Ascending aorta (tissue), 2 donors: ENCODE data around the gene USP47. TPM values are rescaled to one million over a fixed set of nuclear protein-coding genes. Genes with fewer than 3 reads are reported as not detected.

Source experiments
- DNase-seq, 2 donors: peaks; one replicate each; pipeline ENCODE4 v3.0.0-alpha.2; 2019; ENCODE audit warnings: low spot score in 2 of 2
- H3K27ac ChIP-seq, 2 donors: fragments of 200-600 bp; sonication (generic); one replicate each; pipeline ENCODE4 v1.5.1; 2016 to 2017; ENCODE audit warnings: mild to moderate bottlenecking in 1 of 2
- H3K27me3 ChIP-seq: fragments of 200-600 bp; sonication (generic); one replicate; pipeline ENCODE4 v1.5.1; 2017
- H3K36me3 ChIP-seq, 2 donors: fragments of 200-600 bp; sonication (generic); one replicate each; pipeline ENCODE4 v1.5.1; 2016
- H3K4me1 ChIP-seq, 2 donors: fragments of 200-600 bp; sonication (generic); one replicate each; pipeline ENCODE4 v1.5.1; 2016 to 2017; ENCODE audit warnings: mild to moderate bottlenecking in 1 of 2
- H3K4me3 ChIP-seq, 2 donors: fragments of 200-600 bp; sonication (generic); one replicate each; pipeline ENCODE4 v1.5.1; 2016 to 2017; ENCODE audit warnings: mild to moderate bottlenecking in 1 of 2
- H3K9me3 ChIP-seq, 2 donors: fragments of 200-600 bp; sonication (generic); one replicate each; pipeline ENCODE4 v1.5.1; 2016
- intact Hi-C: fragments of 100-400 bp; cut with DNase I; formaldehyde crosslinking; loops from one replicate; pipeline ENCODE4 v1.15.1; 2023
- total RNA-seq: library from RNA; depleted of rRNA; stranded (reverse); fragments of >200 nt; gene quantifications from one replicate; pipeline ENCODE4 v1.1.0, GENCODE V29; 2016
- TF ChIP-seq, protein P1 (sequence below), 3 experiments: fragments of 200-600 bp in 2 of 3; fragments of 450-650 bp in 1 of 3; sonication (generic) in 2 of 3; IDR thresholded peaks; one replicate each; pipeline ENCODE4 v1.5.1; 2016 to 2019; ENCODE audit warnings: antibody characterized with exemption in 3 of 3, mild to moderate bottlenecking in 1 of 3, moderate library complexity in 1 of 3

USP47 gene
- total RNA-seq, 1 donor from 2014 or later, result 18.2 TPM

DNA sequence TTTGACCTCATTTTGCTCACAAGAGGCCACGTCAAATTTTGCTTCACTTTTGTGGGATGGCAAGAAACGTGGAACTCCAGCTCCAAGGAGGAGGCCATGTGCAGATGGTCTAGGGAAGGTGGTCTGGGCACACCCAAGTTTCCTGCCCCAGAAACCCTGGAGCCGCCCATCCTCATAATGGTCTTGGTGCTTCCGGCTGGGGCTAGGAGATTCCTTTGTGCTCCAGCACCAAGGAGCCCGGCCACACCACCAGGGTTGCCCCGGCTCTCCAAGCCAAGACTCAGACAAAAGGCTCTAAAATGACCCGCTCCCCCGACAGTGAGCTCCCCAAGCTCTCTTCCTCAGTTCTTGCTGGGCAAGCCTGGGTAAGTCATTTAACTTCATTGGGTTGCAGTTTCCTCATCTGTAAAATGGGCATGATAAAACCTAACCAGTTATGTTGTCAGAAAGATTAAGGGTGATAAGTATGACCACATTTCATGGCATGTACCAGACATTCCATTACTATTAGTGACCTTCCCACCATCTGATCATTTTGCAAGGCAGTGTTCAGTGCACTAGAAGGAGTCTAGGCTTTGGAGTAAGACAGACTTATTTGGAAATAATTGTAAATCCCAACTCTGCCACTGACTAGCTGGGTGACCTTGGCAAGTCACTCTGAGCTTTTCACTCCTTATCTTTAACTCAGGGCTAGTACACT is 143.4 kb downstream of the USP47 start:
- Histone ChIP-seq H3K27ac (peak overlapping the region; percentile 81 to 83), H3K36me3 (peaks cover 0 to 3% of the 10 kb centered on the region in 2 donors), H3K9me3 (no peaks in the 10 kb centered on the region), H3K27me3 (no peaks in the 10 kb centered on the region), H3K4me1 (peaks cover 4 to 44% of the 10 kb centered on the region in 2 donors), H3K4me3 (no peak overlapping the region)
- TF ChIP-seq, protein P1, sequence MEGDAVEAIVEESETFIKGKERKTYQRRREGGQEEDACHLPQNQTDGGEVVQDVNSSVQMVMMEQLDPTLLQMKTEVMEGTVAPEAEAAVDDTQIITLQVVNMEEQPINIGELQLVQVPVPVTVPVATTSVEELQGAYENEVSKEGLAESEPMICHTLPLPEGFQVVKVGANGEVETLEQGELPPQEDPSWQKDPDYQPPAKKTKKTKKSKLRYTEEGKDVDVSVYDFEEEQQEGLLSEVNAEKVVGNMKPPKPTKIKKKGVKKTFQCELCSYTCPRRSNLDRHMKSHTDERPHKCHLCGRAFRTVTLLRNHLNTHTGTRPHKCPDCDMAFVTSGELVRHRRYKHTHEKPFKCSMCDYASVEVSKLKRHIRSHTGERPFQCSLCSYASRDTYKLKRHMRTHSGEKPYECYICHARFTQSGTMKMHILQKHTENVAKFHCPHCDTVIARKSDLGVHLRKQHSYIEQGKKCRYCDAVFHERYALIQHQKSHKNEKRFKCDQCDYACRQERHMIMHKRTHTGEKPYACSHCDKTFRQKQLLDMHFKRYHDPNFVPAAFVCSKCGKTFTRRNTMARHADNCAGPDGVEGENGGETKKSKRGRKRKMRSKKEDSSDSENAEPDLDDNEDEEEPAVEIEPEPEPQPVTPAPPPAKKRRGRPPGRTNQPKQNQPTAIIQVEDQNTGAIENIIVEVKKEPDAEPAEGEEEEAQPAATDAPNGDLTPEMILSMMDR (IDR thresholded peaks at IDR 0.05), result no peak
- intact Hi-C loops, result no loop called here
- DNase-seq, result peak in 1 of 2 donors; percentile 66

DNA sequence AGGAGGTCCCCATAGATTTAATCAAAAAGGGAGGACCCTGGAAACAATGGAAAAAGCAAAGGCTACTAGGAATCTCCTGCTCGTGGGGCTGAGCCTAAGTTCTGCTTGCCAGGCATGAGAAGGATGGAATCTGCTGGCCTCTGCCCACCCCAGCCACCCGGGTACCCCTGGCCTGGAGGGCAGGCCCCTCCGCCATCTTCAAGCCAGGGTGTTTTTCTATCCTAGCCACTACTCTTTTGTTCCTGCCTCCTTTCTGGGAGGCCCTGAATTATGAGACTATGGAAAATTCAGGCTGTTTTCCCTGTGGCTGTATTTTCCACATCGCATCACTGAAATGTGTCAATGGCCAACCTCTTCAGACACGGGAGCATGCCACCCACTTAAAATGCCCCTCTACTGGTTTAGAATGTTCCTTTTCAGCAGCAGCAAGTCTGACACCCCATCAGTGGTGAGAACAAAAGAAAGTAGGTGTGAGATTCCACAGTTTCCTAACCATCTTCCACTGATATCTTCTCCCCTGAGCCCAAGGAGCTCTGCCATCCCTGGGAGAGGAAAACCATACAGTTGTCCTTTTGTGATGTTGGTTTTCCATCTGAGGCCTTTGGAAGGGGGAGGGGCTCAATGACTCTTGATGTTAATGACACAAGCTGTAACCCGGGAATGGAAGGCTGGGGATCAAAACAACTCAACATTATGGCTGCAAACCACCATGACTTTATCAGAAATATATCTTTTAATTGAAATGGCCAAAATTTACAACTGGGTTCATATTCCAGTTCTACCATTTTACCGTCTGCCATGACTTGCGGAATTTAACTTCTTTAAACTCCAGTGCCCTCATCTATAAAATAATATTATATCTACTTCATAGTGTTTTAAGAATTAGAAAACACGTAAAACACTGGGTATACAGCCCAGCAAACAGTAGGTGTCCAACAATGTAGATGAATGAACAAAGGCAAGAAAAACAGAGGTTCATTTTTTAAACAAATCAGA is 144.5 kb downstream of the USP47 start:
- H3K4me3 ChIP-seq, result no peak overlapping the region
- intact Hi-C loops, result no loop called here
- H3K27me3 ChIP-seq, result no peaks in the 10 kb centered on the region
- peaks cover 0 to 7% of the 10 kb centered on the region in 2 donors for H3K36me3 ChIP-seq
- peaks cover 4 to 39% of the 10 kb centered on the region in 2 donors for H3K4me1 ChIP-seq
- H3K27ac ChIP-seq, result peak overlapping the region; percentile 81 to 83
- TF ChIP-seq, protein P1 (IDR thresholded peaks at IDR 0.05), result no peak
- DNase-seq, result peak in 1 of 2 donors; percentile 60
- H3K9me3 ChIP-seq, result no peaks in the 10 kb centered on the region

DNA sequence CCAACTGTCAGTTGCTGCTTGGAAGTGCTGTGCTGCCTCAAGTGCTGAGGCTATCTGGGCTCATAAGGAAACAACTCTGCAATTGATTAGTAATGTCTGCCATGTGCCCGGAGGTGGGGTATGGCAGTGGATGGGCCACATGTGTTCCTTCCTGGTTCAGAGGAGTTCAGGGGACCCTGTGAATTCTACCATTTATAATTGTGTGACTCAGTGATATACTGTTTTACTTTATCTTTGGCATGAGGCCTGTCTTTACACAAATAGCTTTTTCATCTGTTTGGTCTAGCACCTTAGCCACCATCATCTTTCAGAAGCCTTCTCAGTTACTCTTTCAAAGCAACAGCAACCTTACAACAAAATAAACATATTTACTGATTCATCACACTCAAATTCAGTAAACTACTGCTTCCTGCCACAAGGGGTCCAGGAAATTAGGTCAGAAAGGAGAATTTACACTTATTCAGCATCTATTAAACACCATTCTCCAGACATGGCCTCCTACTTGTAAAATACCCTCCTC is 145.8 kb downstream of the USP47 start:
- TF ChIP-seq, protein P1 (IDR thresholded peaks at IDR 0.05), result peak in 1 of 3 experiments; percentile 16
- Histone ChIP-seq H3K9me3 (no peaks in the 10 kb centered on the region), H3K4me3 (no peak overlapping the region), H3K4me1 (peaks cover 4 to 26% of the 10 kb centered on the region in 2 donors), H3K27me3 (no peaks in the 10 kb centered on the region), H3K36me3 (peaks cover 0 to 13% of the 10 kb centered on the region in 2 donors), H3K27ac (peak overlapping the region; percentile 63 to 81)
- intact Hi-C loops, result no loop called here
- DNase-seq, result peak in 1 of 2 donors; percentile 52

DNA sequence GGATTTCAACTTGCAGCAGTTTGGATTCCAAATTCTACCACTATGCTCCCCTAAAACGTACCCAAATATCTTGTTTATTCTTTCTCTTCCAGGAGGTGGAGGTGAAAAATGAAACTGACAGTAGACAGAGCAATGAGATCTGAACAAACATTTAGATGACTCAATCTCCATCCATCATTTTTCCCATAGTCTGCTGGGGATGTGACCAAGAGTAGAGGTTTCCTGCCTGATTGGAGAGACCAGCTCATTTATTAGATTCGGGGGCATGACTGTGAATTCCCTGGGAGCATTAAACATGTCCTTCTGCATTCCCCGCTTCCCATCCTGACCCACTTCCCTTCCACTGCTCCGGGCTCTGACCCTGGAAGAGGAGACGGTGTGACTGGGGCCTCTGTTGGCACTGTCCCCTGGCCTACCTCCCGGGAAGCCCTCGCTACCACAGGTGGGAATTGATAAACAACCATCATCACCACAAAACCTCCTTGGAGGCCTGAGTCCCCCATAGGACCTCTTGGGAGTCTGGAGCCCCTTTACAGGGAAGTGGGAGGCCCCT is 146.4 kb downstream of the USP47 start:
- Histone ChIP-seq H3K4me1 (peaks cover 4 to 21% of the 10 kb centered on the region in 2 donors), H3K27me3 (no peaks in the 10 kb centered on the region), H3K36me3 (peaks cover 0 to 13% of the 10 kb centered on the region in 2 donors), H3K4me3 (no peak overlapping the region), H3K9me3 (no peaks in the 10 kb centered on the region), H3K27ac (peak overlapping the region; percentile 63 to 81)
- TF ChIP-seq, protein P1 (IDR thresholded peaks at IDR 0.05), result no peak
- peak in 1 of 2 donors; percentile 60 for DNase-seq
- intact Hi-C loops, result no loop called here

DNA sequence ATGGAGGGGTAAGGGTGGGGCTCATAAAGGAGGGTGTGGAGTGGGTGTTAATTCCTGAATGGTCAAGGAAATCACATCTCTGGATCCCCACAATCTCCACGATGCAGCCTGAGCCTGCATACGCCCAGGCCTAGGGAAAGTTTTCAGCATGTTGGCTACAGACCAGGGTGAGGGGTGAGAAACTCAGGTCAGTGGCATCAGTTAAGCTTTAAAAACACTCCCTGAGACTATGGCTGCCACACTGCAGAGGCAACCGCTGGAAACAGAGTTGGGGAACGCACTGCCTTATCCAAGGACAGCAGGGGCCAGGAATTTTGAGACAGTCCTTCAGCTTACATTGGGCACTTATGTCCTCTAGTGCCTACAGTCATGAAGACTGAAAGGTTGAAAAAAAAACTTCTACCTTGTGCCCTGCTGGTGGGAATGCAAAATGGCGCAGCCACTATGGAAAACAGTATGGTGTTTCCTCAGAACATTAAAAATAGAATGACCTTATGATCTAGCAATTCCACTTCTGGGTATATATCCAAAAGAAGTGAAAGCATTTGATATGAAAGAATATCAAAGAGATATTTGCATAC is 147.0 kb downstream of the USP47 start:
- H3K4me3 ChIP-seq, result no peak overlapping the region
- intact Hi-C loops, result no loop called here
- TF ChIP-seq, protein P1 (IDR thresholded peaks at IDR 0.05), result no peak
- peak overlapping the region; percentile 63 to 81 for H3K27ac ChIP-seq
- H3K9me3 ChIP-seq, result no peaks in the 10 kb centered on the region
- DNase-seq, result peak in 1 of 2 donors; percentile 44
- H3K27me3 ChIP-seq, result no peaks in the 10 kb centered on the region
- peaks cover 0 to 13% of the 10 kb centered on the region in 2 donors for H3K36me3 ChIP-seq
- H3K4me1 ChIP-seq, result peaks cover 4 to 18% of the 10 kb centered on the region in 2 donors
